Muscle layer of colon (tissue), 2 donors: ENCODE measurements around the gene FOXP4.

Experiments used
- H3K27ac ChIP-seq: one replicate; pipeline ENCODE4 v1.7.0; 2013; ENCODE audit warnings: low read depth, mild to moderate bottlenecking, low read length, moderate library complexity
- H3K27me3 ChIP-seq, 2 donors: one replicate each; pipeline ENCODE4 v1.7.0; 2013; ENCODE audit warnings: low read length in 2 of 2, mild to moderate bottlenecking in 2 of 2; ENCODE audit not compliant: insufficient read depth in 2 of 2, control insufficient read depth in 1 of 2
- H3K36me3 ChIP-seq: one replicate; pipeline ENCODE4 v1.7.0; 2013; ENCODE audit warnings: mild to moderate bottlenecking, low read length; ENCODE audit not compliant: insufficient read depth
- H3K4me1 ChIP-seq: one replicate; pipeline ENCODE4 v1.7.0; 2013; ENCODE audit warnings: mild to moderate bottlenecking, low read length; ENCODE audit not compliant: insufficient read depth
- H3K4me3 ChIP-seq, 2 donors: one replicate each; pipeline ENCODE4 v1.7.0; 2013; ENCODE audit warnings: low read length in 2 of 2, low read depth in 1 of 2, mild to moderate bottlenecking in 1 of 2, moderate library complexity in 1 of 2
- H3K9ac ChIP-seq: one replicate; pipeline ENCODE4 v1.7.0; 2013; ENCODE audit warnings: low read length
- H3K9me3 ChIP-seq: one replicate; pipeline ENCODE4 v1.7.0; 2013; ENCODE audit warnings: mild to moderate bottlenecking, low read length
- donor health status: abdominal sarcoma.
- donor health status: Adenocarcinoma of cecum.

The FOXP4 gene, protein sequence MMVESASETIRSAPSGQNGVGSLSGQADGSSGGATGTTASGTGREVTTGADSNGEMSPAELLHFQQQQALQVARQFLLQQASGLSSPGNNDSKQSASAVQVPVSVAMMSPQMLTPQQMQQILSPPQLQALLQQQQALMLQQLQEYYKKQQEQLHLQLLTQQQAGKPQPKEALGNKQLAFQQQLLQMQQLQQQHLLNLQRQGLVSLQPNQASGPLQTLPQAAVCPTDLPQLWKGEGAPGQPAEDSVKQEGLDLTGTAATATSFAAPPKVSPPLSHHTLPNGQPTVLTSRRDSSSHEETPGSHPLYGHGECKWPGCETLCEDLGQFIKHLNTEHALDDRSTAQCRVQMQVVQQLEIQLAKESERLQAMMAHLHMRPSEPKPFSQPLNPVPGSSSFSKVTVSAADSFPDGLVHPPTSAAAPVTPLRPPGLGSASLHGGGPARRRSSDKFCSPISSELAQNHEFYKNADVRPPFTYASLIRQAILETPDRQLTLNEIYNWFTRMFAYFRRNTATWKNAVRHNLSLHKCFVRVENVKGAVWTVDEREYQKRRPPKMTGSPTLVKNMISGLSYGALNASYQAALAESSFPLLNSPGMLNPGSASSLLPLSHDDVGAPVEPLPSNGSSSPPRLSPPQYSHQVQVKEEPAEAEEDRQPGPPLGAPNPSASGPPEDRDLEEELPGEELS

DNA sequence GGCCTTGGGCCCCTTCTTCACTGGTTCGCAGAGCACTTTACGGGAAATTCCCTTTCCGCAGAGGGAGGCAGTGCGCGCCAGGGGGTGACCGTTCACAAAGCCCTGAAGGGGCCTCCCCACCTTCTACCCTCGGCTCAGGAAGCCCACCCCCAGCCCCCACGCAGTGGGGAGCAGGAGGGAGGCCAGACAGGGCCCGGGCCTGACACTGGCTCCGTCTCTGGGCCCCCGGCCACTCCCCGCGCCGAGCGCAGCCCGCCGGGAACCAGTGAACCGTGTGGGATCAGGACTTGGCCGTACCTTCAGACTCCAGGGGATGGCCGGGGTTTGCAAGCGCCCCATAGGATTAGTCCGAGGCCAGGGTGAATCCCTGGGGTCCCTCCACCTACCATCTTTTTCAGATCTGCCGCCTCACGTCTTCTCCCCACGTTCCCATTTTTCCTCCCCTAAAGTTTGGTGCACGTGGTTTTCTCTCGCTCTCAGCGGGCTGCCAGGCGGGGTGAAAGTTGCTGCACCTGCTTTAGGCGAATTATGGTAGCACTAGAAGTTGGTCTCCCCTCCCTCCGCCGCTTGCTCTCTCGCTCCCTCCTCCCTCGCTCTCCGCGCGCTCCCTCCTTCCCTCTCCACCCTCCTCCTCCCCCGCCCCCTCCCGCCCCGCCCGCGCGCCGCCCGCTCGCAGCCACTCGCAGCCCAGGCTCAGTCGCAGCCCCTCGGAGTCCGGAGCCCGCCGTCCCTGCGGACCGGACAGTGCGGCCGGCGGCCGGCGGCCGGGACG, at the start of gene FOXP4:
Gene FOXP4, plus strand, starts transcription at position 679 of the 772 bp plus-strand sequence. CDS start 19,380 bp downstream, outside the sequence.
- H3K9ac ChIP-seq = peak within 1 kb of the TSS; percentile 57
- H3K27ac ChIP-seq = peak within 1 kb of the TSS; percentile 70
- H3K4me1 ChIP-seq = peaks cover 41% of the 10 kb centered on the region

DNA sequence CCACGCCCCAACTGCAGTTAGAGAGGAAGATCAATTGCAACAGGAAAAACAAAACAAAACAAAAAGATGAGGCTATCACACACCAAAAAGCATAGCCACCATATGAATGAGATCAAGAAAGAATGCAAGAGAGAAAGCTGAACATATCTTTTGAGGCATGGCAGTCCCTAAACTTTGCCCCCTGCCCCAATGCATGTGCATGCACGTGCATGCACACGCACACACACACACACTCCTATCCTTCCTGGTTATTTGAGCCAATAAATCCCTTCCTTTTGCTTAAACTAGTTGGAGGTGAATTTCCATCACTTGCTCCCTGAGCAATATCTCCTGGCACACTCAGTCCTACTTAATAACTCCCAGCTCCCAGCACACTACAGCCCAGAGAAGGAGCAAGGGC, 48.6 kb upstream of the FOXP4 start:
- Histone ChIP-seq H3K9ac (no peak overlapping the region), H3K4me3 (no peak overlapping the region), H3K9me3 (no peaks in the 10 kb centered on the region), H3K4me1 (no peaks in the 10 kb centered on the region), H3K36me3 (no peaks in the 10 kb centered on the region), H3K27ac (no peak overlapping the region), H3K27me3 (no peaks in the 10 kb centered on the region)

More for the DNA sequence above, at the start of gene FOXP4:
- Histone ChIP-seq H3K27me3 (no peaks in the 10 kb centered on the region), H3K9me3 (no peaks in the 10 kb centered on the region), H3K36me3 (no peaks in the 10 kb centered on the region), H3K4me3 (peak within 1 kb of the TSS; percentile 76 to 80)

DNA sequence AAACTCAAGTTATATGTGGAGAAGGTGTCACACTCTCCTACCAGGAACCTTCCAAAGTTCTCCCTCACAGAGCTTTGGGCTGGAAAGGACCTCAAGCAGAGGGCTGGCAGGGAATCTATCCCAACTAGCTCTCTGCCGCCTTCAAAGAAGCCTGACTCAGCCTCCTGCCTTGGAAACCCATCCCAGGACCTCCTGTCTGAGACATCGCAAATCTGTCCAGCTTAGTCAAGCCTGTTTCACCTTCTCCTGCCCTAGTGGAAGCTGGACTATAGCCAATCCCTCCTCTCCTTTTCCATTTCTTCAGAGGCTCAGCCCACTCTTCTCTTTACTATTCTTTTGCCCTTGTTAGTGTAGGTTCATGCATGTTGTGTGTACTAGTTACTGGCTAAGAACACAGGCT, 48.2 kb upstream of the FOXP4 start:
- Histone ChIP-seq H3K27me3 (no peaks in the 10 kb centered on the region), H3K27ac (no peak overlapping the region), H3K4me3 (no peak overlapping the region), H3K9ac (no peak overlapping the region), H3K4me1 (no peaks in the 10 kb centered on the region), H3K36me3 (no peaks in the 10 kb centered on the region), H3K9me3 (no peaks in the 10 kb centered on the region)

DNA sequence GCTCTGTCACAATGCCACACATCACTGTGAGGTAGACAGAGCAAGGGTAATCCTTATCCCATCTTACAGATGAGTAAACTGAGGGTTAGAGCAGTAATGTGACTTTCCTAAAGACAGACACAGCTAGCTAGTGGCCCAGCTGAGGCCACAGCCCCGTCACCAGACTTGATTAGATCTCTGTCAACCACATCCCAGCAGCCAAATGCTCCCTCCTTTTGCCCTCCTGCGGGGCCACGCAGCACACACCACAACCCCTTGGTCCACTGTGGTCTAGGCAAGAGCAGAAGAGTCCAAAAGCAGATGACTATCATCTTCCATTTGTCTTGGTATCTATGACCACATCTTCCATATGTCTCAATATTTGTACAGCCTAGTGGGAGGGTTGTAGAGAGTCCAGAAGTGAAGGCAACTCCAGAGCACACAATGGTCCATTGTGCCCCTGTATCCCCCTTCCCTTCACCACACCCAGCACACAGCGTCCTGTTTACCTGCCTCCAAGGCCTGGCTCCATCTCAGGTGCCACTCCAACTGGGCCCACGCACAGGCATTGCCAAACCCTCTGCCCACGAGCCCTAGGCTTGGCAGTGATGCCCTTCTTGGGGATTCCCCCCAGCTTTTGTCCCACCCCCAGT, 47.1 kb upstream of the FOXP4 start:
- Histone ChIP-seq H3K27me3 (no peaks in the 10 kb centered on the region), H3K36me3 (no peaks in the 10 kb centered on the region), H3K9me3 (no peaks in the 10 kb centered on the region), H3K27ac (no peak overlapping the region), H3K4me3 (no peak overlapping the region), H3K4me1 (peaks cover under 1% of the 10 kb centered on the region), H3K9ac (no peak overlapping the region)

DNA sequence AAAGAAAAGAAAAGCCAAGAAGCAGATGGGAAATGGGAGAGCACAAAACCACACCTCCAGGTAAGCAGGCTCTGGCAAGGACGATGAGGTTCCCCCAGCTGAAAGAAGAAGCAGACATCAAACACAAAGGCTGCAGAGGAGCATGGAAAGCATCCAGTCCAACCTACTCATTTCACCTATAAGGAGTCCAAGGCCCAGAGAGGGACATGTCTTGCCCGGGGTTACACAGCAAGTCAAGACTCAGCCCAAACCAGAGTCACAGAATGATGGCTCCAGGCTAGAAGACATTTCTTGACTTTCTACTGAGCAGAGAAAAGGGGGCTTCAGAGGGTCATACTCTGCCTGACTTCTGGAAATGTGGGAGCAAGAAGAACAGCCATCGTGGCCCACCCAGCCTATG, 45.6 kb upstream of the FOXP4 start:
- no peak overlapping the region for H3K9ac ChIP-seq
- no peak overlapping the region for H3K27ac ChIP-seq
- H3K36me3 ChIP-seq = no peaks in the 10 kb centered on the region
- H3K27me3 ChIP-seq = no peaks in the 10 kb centered on the region
- H3K4me3 ChIP-seq = no peak overlapping the region
- peaks cover 9% of the 10 kb centered on the region for H3K4me1 ChIP-seq
- H3K9me3 ChIP-seq = no peaks in the 10 kb centered on the region

DNA sequence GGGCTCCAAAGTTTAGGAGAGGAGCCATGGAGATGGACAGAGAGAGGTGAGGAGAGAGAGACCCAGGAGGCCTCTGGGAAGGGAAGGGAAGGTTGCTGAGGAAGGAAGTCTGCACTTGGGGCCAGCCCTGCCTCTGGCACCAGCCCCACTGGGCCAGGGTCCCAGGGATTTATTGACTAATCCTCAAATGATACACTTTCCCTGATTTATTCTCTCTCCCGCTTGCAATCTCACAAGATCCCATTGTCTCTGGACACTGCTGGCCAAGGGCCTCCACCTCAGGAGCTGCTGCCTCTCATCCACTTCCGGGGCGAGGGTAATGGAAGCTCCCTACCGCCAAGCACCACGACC, 43.6 kb upstream of the FOXP4 start:
- no peak overlapping the region for H3K4me3 ChIP-seq
- no peak overlapping the region for H3K27ac ChIP-seq
- peaks cover 16% of the 10 kb centered on the region for H3K4me1 ChIP-seq
- no peaks in the 10 kb centered on the region for H3K9me3 ChIP-seq
- H3K36me3 ChIP-seq = no peaks in the 10 kb centered on the region
- no peak overlapping the region for H3K9ac ChIP-seq
- H3K27me3 ChIP-seq = no peaks in the 10 kb centered on the region

DNA sequence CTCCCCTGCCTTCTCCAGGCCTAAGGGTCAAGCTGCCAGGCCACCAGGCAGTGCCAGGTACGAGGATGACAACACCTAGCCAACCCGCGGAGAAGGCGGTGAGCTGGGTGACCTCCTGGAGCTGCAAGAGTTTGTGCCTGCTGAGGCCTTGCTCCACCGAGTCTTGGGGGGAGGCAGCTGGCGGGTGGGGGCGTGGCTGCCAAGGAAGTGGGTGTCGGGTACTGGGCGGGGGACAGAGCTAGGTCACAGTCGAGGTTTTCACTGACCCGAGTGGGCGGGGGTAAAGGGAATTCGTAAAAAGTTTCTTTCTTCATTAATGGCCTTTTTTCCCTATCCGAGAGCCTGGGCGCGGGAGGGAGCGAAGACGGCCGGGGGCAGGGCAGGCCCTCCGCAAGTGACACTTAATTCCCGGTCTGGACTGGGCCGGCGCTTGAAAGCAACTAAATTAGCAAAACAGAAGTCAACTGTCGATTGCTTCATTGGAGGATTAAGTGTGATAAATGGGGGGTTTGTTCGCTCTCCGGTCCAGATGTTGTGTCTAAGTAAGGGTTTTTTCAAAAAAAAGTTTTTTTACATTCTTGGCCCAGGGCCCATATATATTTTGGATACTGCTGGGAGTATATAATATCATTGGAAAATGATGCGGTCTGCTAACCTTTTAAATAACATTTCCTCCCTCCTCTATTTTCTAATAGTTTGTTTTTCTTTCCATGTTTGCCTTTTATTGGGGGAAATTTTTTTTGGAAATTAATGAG, 43.1 kb upstream of the FOXP4 start:
- Histone ChIP-seq H3K36me3 (no peaks in the 10 kb centered on the region), H3K9me3 (no peaks in the 10 kb centered on the region), H3K27ac (no peak overlapping the region), H3K4me1 (peaks cover 16% of the 10 kb centered on the region), H3K4me3 (no peak overlapping the region), H3K9ac (no peak overlapping the region), H3K27me3 (no peaks in the 10 kb centered on the region)

DNA sequence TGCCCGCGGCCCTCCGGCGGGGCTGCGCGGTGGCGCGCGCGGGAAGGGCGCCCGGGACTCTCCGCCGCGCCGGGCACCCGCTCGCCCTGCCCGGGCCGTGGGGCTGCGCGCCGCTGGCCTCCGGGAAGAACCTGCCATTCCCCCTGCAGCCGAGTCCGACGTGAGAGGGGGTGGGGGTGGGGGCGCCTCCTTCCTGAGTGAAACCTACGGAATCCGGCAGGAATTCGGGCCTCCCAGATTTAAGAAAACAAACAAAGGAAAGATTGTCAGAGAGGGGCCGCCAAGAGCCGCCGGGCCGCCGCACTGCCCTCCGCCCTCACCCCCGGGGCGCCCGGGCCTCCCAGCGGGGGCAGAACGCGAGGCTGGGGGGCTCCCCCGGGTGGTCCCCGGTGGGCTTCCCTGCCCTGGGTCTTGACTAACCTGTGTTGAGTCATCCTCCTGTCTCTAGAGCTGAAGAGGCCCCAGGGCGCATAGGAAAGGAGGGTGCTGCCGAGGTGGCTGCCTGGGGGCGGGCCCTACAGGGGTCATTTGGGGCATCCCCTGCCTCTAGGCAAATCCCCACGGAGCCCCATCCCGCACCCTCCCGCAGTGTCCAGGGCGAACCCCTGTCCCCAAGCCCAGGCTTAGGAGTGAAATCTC, 42.2 kb upstream of the FOXP4 start:
- no peaks in the 10 kb centered on the region for H3K27me3 ChIP-seq
- H3K4me3 ChIP-seq = peak overlapping the region in 1 of 2 donors; percentile 56
- H3K4me1 ChIP-seq = peaks cover 17% of the 10 kb centered on the region
- H3K9me3 ChIP-seq = no peaks in the 10 kb centered on the region
- peak overlapping the region; percentile 35 for H3K27ac ChIP-seq
- H3K9ac ChIP-seq = no peak overlapping the region
- H3K36me3 ChIP-seq = no peaks in the 10 kb centered on the region

DNA sequence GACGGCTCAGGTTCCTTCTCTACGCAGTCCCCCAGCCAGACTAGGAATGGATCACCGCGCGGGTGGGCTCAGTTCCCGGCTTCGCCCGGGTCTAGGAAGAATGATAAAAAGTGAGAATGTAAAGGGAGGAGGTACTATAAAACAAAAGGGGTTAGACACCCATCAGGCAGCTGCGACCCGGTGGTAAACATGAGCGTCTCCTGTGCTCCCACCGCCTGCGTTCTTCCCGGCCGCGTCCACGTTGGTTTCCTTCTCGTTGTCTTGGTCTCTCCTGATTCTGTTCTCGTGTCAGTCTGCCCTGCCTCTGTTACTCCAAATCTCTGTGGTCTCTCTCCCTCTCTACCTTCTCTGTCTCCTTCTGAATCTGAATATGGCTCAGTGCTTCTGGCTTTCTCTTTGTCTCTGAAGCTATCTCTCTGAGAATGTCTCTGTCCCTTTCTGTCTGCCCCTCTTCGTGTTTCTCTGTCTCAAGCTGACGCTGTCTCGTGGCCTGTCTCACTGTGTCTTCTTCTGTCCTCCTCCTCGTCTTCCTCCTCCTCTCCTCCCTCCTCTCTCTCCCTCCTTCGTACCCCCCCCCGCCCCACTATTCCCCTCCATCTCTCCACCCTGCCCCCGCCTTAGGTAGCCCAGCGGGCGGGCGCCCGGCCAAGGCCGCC, 41.6 kb upstream of the FOXP4 start:
- Histone ChIP-seq H3K36me3 (no peaks in the 10 kb centered on the region), H3K27me3 (no peaks in the 10 kb centered on the region), H3K4me1 (peaks cover 24% of the 10 kb centered on the region), H3K27ac (peak overlapping the region; percentile 35), H3K9ac (no peak overlapping the region), H3K9me3 (no peaks in the 10 kb centered on the region), H3K4me3 (peak overlapping the region in 1 of 2 donors; percentile 56)
